IMR-90 (cell line): ENCODE data around the gene MTFR2. TPM values are rescaled to one million over a fixed set of nuclear protein-coding genes. Genes with fewer than 3 reads are reported as not detected.
A peak's percentile ranks its signal among the peaks of the same experiment; 100 is the strongest.

Source experiments
- ATAC-seq: fragments of 200-7000 bp; cut with Tn5 transposase; 2 replicates; pipeline ENCODE4 v1.9.1; 2020; ENCODE audit warnings: low read depth, mild to moderate bottlenecking, moderate library complexity
- BruUV-seq: library from RNA; stranded (reverse); fragments of 400-500 nt; replicated peaks from 2 replicates; lab custom pipeline; 2021; lab: Mats Ljungman, UMichigan
- CTCF ChIA-PET: fragments of 300-600 bp; formaldehyde crosslinking; extraction: SDS; loops from one replicate; lab custom pipeline; 2021; ENCODE audit warnings: antibody characterized with exemption; lab: Yijun Ruan, JAX
- POLR2A ChIA-PET: fragments of 300-600 bp; sonication (Branson Sonifier 250); formaldehyde crosslinking; loops from one replicate; lab custom pipeline; 2022; ENCODE audit warnings: antibody characterized with exemption; ENCODE audit not compliant: unreplicated experiment; lab: Charles Lee
- DNase-seq: peaks from one replicate; pipeline ENCODE4 v3.0.0; 2013
- H2AFZ ChIP-seq: replicated peaks from 2 replicates; pipeline ENCODE3; 2013; ENCODE audit warnings: low read length, mild to moderate bottlenecking; ENCODE audit not compliant: poor library complexity
- H2AK5ac ChIP-seq: 2 replicates; pipeline ENCODE4 v1.6.1; 2013; ENCODE audit warnings: low read depth, low read length, inconsistent platforms
- H2AK9ac ChIP-seq: replicated peaks from 2 replicates; pipeline ENCODE3; 2013; ENCODE audit warnings: mild to moderate bottlenecking, low read depth, low read length, moderate library complexity; ENCODE audit not compliant: poor library complexity
- H2BK120ac ChIP-seq: 2 replicates; pipeline ENCODE4 v1.6.1; 2013; ENCODE audit warnings: low read depth, low read length, inconsistent platforms
- H2BK15ac ChIP-seq: 3 replicates; pipeline ENCODE4 v1.6.1; 2013; ENCODE audit warnings: low read depth, low read length, inconsistent platforms
- H2BK20ac ChIP-seq: 2 replicates; pipeline ENCODE4 v1.6.1; 2013; ENCODE audit warnings: low read depth, mild to moderate bottlenecking, inconsistent platforms, low read length, moderate library complexity
- H2BK5ac ChIP-seq: 2 replicates; pipeline ENCODE4 v1.6.1; 2013; ENCODE audit warnings: mild to moderate bottlenecking, low read depth, low read length, inconsistent platforms; ENCODE audit not compliant: poor library complexity, severe bottlenecking
- H3K14ac ChIP-seq: replicated peaks from 2 replicates; pipeline ENCODE4 v1.6.1; 2013; ENCODE audit warnings: low read depth, low read length, inconsistent platforms
- H3K18ac ChIP-seq: 2 replicates; pipeline ENCODE4 v1.6.1; 2013; ENCODE audit warnings: low read depth, low read length, control low read depth
- H3K23ac ChIP-seq: 2 replicates; pipeline ENCODE4 v1.6.1; 2013; ENCODE audit warnings: low read depth, low read length, inconsistent platforms
- H3K27ac ChIP-seq: 2 replicates; pipeline ENCODE4 v1.5.1; 2013; ENCODE audit warnings: mild to moderate bottlenecking, control low read depth, low read length; ENCODE audit not compliant: insufficient read depth
- H3K27me3 ChIP-seq: 2 replicates; pipeline ENCODE4 v1.6.1; 2013; ENCODE audit warnings: low read length; ENCODE audit not compliant: control insufficient read depth, insufficient read depth
- H3K36me3 ChIP-seq: 2 replicates; pipeline ENCODE4 v1.6.1; 2013; ENCODE audit warnings: low read length, mixed read lengths; ENCODE audit not compliant: control insufficient read depth, insufficient read depth
- H3K4ac ChIP-seq: 2 replicates; pipeline ENCODE4 v1.6.1; 2013; ENCODE audit warnings: low read depth, low read length, inconsistent platforms
- H3K4me1 ChIP-seq: 2 replicates; pipeline ENCODE4 v1.6.1; 2013; ENCODE audit warnings: low read length, mixed read lengths; ENCODE audit not compliant: control insufficient read depth, insufficient read depth
- H3K4me2 ChIP-seq: 2 replicates; pipeline ENCODE4 v1.6.1; 2013; ENCODE audit warnings: low read depth, mild to moderate bottlenecking, control low read depth, low read length, moderate library complexity
- H3K4me3 ChIP-seq: 2 replicates; pipeline ENCODE4 v1.5.1; 2013; ENCODE audit warnings: low read depth, mild to moderate bottlenecking, control low read depth, low read length, moderate library complexity; ENCODE audit not compliant: insufficient read depth
- H3K56ac ChIP-seq: 2 replicates; pipeline ENCODE4 v1.6.1; 2013; ENCODE audit warnings: low read length, inconsistent platforms; ENCODE audit not compliant: insufficient read depth; ENCODE audit errors: extremely low read depth
- H3K79me1 ChIP-seq, 2 experiments: 2 replicates each; pipeline ENCODE4 v1.6.1; 2013; ENCODE audit warnings: low read length in 2 of 2, inconsistent platforms in 1 of 2, low read depth in 1 of 2
- H3K9ac ChIP-seq: 2 replicates; pipeline ENCODE4 v1.6.1; 2013; ENCODE audit warnings: low read depth, low read length, control low read depth
- H3K9me1 ChIP-seq: 2 replicates; pipeline ENCODE4 v1.6.1; 2013; ENCODE audit warnings: low read length, inconsistent platforms; ENCODE audit not compliant: insufficient read depth
- H3K9me3 ChIP-seq: 2 replicates; pipeline ENCODE4 v1.6.1; 2013; ENCODE audit warnings: low read length; ENCODE audit not compliant: control insufficient read depth, insufficient read depth
- H4K20me1 ChIP-seq: 2 replicates; pipeline ENCODE4 v1.6.1; 2013; ENCODE audit warnings: low read length, inconsistent platforms; ENCODE audit not compliant: insufficient read depth
- H4K5ac ChIP-seq: 2 replicates; pipeline ENCODE4 v1.6.1; 2013; ENCODE audit warnings: mild to moderate bottlenecking, low read depth, low read length, control low read depth
- H4K8ac ChIP-seq, 2 experiments: 2 replicates each; pipeline ENCODE4 v1.6.1; 2013; ENCODE audit warnings: low read depth in 2 of 2, low read length in 2 of 2, control low read depth in 1 of 2, inconsistent platforms in 1 of 2
- H4K91ac ChIP-seq: 2 replicates; pipeline ENCODE4 v1.6.1; 2013; ENCODE audit warnings: low read depth, low read length, inconsistent platforms; ENCODE audit not compliant: insufficient read depth
- BHLHE40 ChIP-seq: fragments of 150-350 bp; IDR thresholded peaks from 2 replicates; pipeline ENCODE4 v1.6.1; 2016; ENCODE audit warnings: mild to moderate bottlenecking, low read depth, low read length
- FOS ChIP-seq: fragments of 150-350 bp; IDR thresholded peaks from 2 replicates; pipeline ENCODE4 v1.6.1; 2016; ENCODE audit warnings: low read depth, low read length
- MAFK ChIP-seq: IDR thresholded peaks from 2 replicates; pipeline ENCODE4 v1.6.1; 2012; ENCODE audit warnings: low read depth, low read length, improper control_type of control experiment
- POLR2A ChIP-seq: IDR thresholded peaks from 2 replicates; pipeline ENCODE4 v1.6.1; 2012; ENCODE audit warnings: mild to moderate bottlenecking, low read depth, low read length
- RCOR1 ChIP-seq: IDR thresholded peaks from 2 replicates; pipeline ENCODE4 v1.6.1; 2012; ENCODE audit warnings: mild to moderate bottlenecking, low read length, improper control_type of control experiment; ENCODE audit not compliant: insufficient replicate concordance
- WGBS, 2 experiments: methylation state at CpG; one replicate each; pipeline versions ENCODE4 v1.1.5 to v1.1.7; 2013; ENCODE audit warnings: missing lambda C conversion rate in 2 of 2; ENCODE audit not compliant: insufficient read length in 1 of 2; ENCODE audit errors: extremely low coverage in 2 of 2; 5-methylcytosine and 5-hydroxymethylcytosine counted together
- dilution Hi-C: fragments of 300-500 bp; cut with HindIII; formaldehyde crosslinking; loops from one replicate; pipeline ENCODE4 v1.14.3; 2018; ENCODE audit warnings: low sequenced_read_pairs; ENCODE audit not compliant: unreplicated experiment
- in situ Hi-C: fragments of 300-500 bp; cut with MboI; formaldehyde crosslinking; loops from 3 replicates; pipeline ENCODE4 v1.14.3; 2019; ENCODE audit warnings: low sequenced_read_pairs, inconsistent platforms, mixed read lengths
- intact Hi-C: fragments of 100-400 bp; cut with micrococcal nuclease; formaldehyde crosslinking; loops from 2 replicates; pipeline ENCODE4 v1.10.0; 2022
- polyA plus RNA-seq, 3 experiments: library from polyadenylated mRNA; depleted of rRNA; stranded (reverse); fragments of >200 nt; gene quantifications; 2 replicates each; pipeline ENCODE4 v1.2.3, GENCODE V29; 2012; ENCODE audit warnings: low replicate concordance in 1 of 3
- total RNA-seq: library from RNA; depleted of rRNA; stranded (reverse); fragments of >200 nt; gene quantifications from 2 replicates; pipeline ENCODE4 v1.2.3, GENCODE V29; 2012

Gene MTFR2
- total and polyA plus RNA-seq, 2 of the 4 experiments (the other 2 are of a cell fraction) = 0.72 to 7.2 TPM

DNA sequence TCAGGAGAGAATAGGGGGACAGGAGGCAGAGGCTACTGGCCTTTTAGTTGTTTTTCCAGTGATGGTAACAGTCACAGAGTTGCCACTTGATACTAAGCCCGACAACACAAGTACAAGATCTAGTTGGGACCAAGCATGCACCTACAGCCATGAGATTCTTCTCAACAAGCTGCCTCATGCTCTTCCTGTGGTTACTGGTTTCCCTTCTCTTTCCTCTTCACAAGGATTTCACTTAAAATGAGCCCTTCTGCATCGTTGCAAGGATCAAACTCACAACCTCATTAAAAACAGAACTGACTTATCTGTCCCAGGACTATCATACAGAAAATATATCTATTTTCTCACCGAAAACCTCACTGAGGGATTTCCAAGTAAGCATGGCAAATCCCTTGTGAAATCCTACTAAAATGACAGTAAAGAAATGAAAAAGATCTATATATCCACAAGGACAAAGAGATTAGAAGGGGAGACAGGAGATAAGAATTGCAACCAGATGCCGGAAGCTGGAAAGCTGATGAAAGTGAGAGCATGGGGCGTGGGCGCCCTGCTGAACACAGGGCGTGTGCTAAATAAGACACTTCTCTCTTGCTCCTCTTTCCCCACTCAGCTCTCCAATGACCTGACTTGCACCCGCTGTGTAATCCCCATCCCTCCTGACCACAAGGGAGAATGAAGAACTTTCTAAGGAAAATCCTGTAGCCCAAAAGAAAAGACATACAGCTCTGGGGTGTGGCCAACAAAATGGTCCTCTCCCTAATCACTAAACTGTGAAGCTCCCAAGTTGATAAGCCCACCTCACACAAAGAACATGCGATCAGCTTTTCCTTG is 13.4 kb downstream of the MTFR2 start (continued):
- no peak for TF ChIP-seq MAFK

- CTCF ChIA-PET = no interaction called here
- 80% methylated on average over 4 of the region's 4 CpGs; no CpG with 5 or more reads in 1 of the 2 experiments for WGBS, 2 experiments
- Histone ChIP-seq H3K27me3 (no peaks in the 10 kb centered on the region), H3K36me3 (no peaks in the 10 kb centered on the region), H2AK9ac (no peak overlapping the region), H3K9me1 (no peaks in the 10 kb centered on the region), H2AFZ (no peak overlapping the region), H2BK20ac (no peak overlapping the region), H2AK5ac (no peak overlapping the region), H2BK5ac (no peak overlapping the region), H3K4ac (no peak overlapping the region), H3K79me1 (peaks cover 0 to 8% of the 10 kb centered on the region in 2 experiments; a peak in 2 of 4 replicates), H3K9me3 (no peaks in the 10 kb centered on the region), H3K4me1 (peaks cover 12% of the 10 kb centered on the region), H3K56ac (no peak overlapping the region), H4K5ac (no peak overlapping the region), H3K23ac (no peak overlapping the region), H4K8ac (no peak overlapping the region), H2BK15ac (no peak overlapping the region), H3K9ac (no peak overlapping the region), H4K91ac (no peak overlapping the region), H3K4me3 (no peak overlapping the region), H3K4me2 (no peak overlapping the region), H3K27ac (no peak overlapping the region), H3K18ac (peak overlapping the region; percentile 1; the same call in 1 of the 2 replicates), H4K20me1 (no peaks in the 10 kb centered on the region), H2BK120ac (no peak overlapping the region), H3K14ac (no peak overlapping the region)
- BruUV-seq = no TSS peak
- ATAC-seq (peak; percentile 51; the same call in 1 of the 2 replicates), DNase-seq (peak; percentile 91)
- POLR2A ChIA-PET = no interaction called here
- TF ChIP-seq MAFK (peak; percentile 62), RCOR1 (peak; percentile 25), FOS (peak; percentile 35; the same call in 1 of the 2 replicates), BHLHE40 (no peak), POLR2A (no peak)
- intact Hi-C loops (no loop called here), dilution Hi-C loops (no loop called here), in situ Hi-C loops (no loop called here)
Measured at GRCh38 chr6:136235233-136235564, 14.9 kb downstream of the MTFR2 start.
